LNCAP (cell line): Measurements from ENCODE around the gene RMDN3.
A peak's percentile ranks its signal among the peaks of the same experiment; 100 is the strongest.

Source experiments
- CTCF ChIP-seq: fragments of 450-650 bp; IDR thresholded peaks from 2 replicates; pipeline ENCODE4 v1.5.1; 2017; ENCODE audit warnings: mild to moderate bottlenecking

RMDN3 gene

GRCh38 chr15:40766194-40766815, 11.3 kb upstream of the RMDN3 start:
- TF ChIP-seq CTCF = no peak

GRCh38 chr15:40764629-40765103, 9.6 kb upstream of the RMDN3 start:
- TF ChIP-seq CTCF = no peak

DNA sequence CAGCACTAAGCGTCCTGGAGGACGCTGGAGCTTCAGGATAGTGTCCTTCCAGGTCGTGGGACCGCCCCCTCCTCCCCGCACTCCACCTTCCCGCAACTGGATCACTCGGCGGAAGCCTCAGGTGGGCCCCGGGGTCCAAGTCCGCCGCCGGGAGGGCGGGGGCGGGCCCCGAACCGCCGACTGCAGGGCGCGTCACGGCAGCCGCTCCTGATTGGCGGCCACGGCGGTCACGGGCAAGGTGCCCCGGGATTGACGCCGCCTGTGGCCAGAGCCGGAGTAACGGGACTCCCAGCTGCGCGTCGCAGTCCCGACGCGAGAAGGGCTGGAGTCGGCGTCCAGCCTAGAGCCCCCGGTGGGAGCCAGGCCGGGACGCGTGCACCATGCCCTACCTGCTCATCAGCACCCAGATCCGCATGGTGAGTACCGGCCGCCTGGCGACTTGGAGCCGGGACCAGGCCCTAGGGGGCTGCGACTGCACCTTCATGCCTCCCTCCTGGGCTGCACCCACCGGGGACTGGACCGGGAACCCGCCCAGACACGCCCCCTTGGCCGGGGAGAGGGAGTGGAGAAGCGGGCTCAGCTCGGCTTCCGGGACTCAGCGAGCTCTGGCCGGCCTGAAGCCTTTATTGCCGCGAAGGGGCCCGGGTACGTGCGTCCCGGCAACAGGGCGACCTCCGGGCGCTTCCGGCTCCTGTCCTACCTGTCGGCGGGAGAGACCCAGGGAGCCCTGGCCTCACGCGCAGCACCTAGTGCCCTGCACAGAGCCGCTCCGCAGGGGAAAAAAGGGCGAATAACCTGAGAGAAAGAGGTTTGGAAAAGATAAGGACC, 9.0 kb upstream of the RMDN3 start, which contains the start of gene GCHFR:
Gene GCHFR, plus strand, starts transcription at position 268 of the 828 bp plus-strand sequence. Its CDS starts 113 bp downstream, at position 381.
- peak; percentile 52; the same call in 1 of the 2 replicates for TF ChIP-seq CTCF

DNA sequence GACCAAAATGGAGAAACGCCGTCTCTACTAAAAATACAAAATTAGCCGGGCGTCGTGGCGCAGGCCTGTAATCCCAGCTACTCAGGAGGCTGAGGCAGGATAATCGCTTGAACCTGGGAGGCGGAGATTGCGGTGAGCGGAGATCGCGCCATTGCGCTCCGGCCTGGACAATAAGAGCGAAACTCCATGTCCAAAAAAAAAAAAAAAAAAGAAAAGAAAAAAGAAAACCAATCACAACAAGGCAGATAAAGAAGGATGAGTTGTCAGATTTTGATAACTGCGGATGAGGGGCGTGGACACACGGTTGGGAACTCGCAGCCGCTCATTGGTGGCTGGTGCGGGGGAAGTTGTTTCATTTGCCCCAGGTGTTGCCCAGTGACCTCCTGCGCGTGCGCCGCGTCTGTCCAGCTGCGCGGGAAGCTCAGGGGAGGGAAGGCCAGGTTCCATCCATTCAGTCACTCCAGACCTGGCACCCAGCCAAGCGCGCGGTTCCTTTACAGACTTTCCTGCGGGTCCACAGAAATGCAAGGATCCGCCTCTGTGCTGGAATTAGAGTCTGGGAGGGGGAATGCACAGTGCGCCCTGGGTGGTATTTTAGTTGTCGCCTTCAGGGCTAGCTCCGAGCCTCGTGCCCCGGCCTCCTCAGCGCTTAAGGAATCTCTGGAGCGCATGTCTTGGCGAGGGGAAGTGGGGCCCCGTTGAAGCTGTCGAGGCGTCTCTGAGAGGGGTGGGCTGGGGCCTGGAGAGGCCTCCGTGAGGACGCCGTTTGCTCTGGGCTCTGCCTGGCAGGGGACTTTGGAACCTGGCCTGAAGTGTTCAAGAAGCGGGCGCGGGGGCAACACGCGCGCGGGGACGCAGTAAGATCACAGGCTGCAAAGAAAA, 8.1 kb upstream of the RMDN3 start:
- no peak for TF ChIP-seq CTCF

GRCh38 chr15:40759961-40760360, 4.9 kb upstream of the RMDN3 start:
- TF ChIP-seq CTCF = no peak

DNA sequence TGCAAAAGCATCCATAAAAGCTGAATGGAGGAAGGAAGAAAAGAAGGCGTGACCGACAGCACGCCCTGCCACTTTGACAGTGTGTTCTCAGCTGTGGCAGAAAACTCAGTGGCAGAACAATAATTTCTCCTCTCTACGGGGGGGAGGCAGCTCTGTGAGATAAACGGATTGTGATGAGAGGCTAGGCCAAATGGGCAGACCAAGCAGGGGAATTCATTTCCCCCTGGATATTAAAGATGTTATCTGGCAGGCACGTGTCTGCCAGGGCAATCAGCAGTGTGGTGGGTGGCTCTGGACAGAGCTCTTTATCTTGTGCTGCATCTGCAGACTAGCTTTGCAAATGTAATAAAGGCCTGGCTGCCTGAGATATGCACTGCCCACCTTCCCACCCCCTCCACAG, 1.9 kb upstream of the RMDN3 start:
- TF ChIP-seq CTCF = no peak

- TF ChIP-seq CTCF = no peak
Measured at GRCh38 chr15:40755812-40756208, 756 bp upstream of the RMDN3 start.
